GM10248 (cell line): Measurements from ENCODE around the gene ANKRD65.
A peak's percentile ranks its signal among the peaks of the same experiment; 100 is the strongest.
"Not testable (repeated sequence)": the region's sequence is repeated elsewhere in the genome, so short reads cannot be mapped to it uniquely, and the experiment has no call there.

Source experiments
- CTCF ChIA-PET: fragments of 300-600 bp; sonication (Branson Sonifier 250); formaldehyde crosslinking; extraction: SDS; loops from one replicate; lab custom pipeline; 2021; ENCODE audit warnings: antibody characterized with exemption; lab: Yijun Ruan, JAX
- POLR2A ChIA-PET: fragments of 350-650 bp; sonication (Branson Sonifier 250); formaldehyde crosslinking; extraction: SDS; loops from one replicate; lab custom pipeline; 2020; ENCODE audit warnings: antibody characterized with exemption; lab: Yijun Ruan, JAX
- DNase-seq: peaks from one replicate; pipeline ENCODE4 v3.0.0; 2012; ENCODE audit errors: extremely low spot score
- CTCF ChIP-seq: IDR thresholded peaks from 2 replicates; pipeline ENCODE4 v1.5.1; 2012; ENCODE audit warnings: mild to moderate bottlenecking, low read depth; ENCODE audit errors: extremely low read depth, missing control alignments, control extremely low read depth

The ANKRD65 gene

GRCh38 chr1:1421147-1421906, at the start of gene ANKRD65:
ANKRD65 (minus strand) TSS chr1:1421276; CDS start chr1:1421005, 271 bp downstream.
- POLR2A ChIA-PET: no interaction called here

GRCh38 chr1:1468196-1468985, 47.3 kb upstream of the ANKRD65 start:
- CTCF ChIA-PET, DNase-seq, POLR2A ChIA-PET: not testable (repeated sequence)

More at GRCh38 chr1:1421147-1421906, at the start of gene ANKRD65:
- DNase-seq: peak; percentile 20
- no peak for TF ChIP-seq CTCF
- CTCF ChIA-PET: interaction anchor here (1.4 kb wide), 1 partner anchor 20 kb away, joined by 7 read pairs; no protein-coding TSS in a partner anchor

- TF ChIP-seq CTCF: no peak
- DNase-seq: no peak
- CTCF ChIA-PET: interaction anchor here (1.3 to 1.7 kb wide), 3 partner anchors 22 to 42 kb away, joined by 3 to 5 read pairs (median 4); no protein-coding TSS in a partner anchor
- POLR2A ChIA-PET: no interaction called here
Observed at GRCh38 chr1:1463312-1463711, 42.2 kb upstream of the ANKRD65 start.

GRCh38 chr1:1462318-1462966, 41.4 kb upstream of the ANKRD65 start:
- peak; percentile 31 for DNase-seq
- ChIA-PET POLR2A (no interaction called here), CTCF (interaction anchor here (0.7 to 1.7 kb wide), 2 partner anchors 21 kb away, joined by 3 to 4 read pairs; no protein-coding TSS in a partner anchor)
- no peak for TF ChIP-seq CTCF

GRCh38 chr1:1461721-1462317, 40.7 kb upstream of the ANKRD65 start:
- TF ChIP-seq CTCF: no peak
- DNase-seq: no peak
- CTCF ChIA-PET: interaction anchor here (0.7 kb wide), 1 partner anchor 20 kb away, joined by 3 read pairs; no protein-coding TSS in a partner anchor
- POLR2A ChIA-PET: no interaction called here

GRCh38 chr1:1460540-1461130, 39.6 kb upstream of the ANKRD65 start:
- TF ChIP-seq CTCF: no peak
- CTCF ChIA-PET: no interaction called here
- POLR2A ChIA-PET: no interaction called here
- DNase-seq: no peak

- CTCF ChIA-PET, POLR2A ChIA-PET, DNase-seq: not testable (repeated sequence)
Observed at GRCh38 chr1:1459711-1460110, 38.6 kb upstream of the ANKRD65 start.

GRCh38 chr1:1459156-1459555, 38.1 kb upstream of the ANKRD65 start:
- DNase-seq, POLR2A ChIA-PET, CTCF ChIA-PET: not testable (repeated sequence)

GRCh38 chr1:1456683-1457255, 35.7 kb upstream of the ANKRD65 start:
- POLR2A ChIA-PET, DNase-seq, CTCF ChIA-PET: not testable (repeated sequence)
